ENCODE data around the gene FOXP1.
A peak's percentile ranks its signal among the peaks of the same experiment; 100 is the strongest.

Gene FOXP1

DNA sequence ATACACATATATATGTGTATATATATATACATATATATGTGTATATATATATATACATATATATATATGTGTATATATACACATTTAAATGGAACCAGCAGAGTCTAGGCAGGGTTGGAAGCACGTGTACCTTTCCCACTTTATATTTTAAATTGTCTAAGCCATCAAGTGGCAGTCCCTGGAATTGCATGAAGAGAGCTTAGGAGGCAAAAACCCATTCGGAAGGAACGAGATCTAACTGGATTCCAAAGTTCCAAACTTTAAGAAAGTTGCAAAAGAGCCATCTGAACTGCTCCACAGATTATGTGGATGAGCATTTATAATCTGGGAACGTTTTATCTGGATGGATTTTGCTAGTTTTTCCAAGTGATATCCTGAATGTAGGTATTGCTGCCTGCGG is 186.5 kb downstream of the FOXP1 start:
- peak; percentile 46 for DNase-seq (ENCODE audit: low read depth)
- TF ChIP-seq, protein P1, sequence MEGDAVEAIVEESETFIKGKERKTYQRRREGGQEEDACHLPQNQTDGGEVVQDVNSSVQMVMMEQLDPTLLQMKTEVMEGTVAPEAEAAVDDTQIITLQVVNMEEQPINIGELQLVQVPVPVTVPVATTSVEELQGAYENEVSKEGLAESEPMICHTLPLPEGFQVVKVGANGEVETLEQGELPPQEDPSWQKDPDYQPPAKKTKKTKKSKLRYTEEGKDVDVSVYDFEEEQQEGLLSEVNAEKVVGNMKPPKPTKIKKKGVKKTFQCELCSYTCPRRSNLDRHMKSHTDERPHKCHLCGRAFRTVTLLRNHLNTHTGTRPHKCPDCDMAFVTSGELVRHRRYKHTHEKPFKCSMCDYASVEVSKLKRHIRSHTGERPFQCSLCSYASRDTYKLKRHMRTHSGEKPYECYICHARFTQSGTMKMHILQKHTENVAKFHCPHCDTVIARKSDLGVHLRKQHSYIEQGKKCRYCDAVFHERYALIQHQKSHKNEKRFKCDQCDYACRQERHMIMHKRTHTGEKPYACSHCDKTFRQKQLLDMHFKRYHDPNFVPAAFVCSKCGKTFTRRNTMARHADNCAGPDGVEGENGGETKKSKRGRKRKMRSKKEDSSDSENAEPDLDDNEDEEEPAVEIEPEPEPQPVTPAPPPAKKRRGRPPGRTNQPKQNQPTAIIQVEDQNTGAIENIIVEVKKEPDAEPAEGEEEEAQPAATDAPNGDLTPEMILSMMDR (IDR thresholded peaks at IDR 0.05; ENCODE audit: insufficient read depth, low read depth, low read length, missing control alignments) = peak; percentile 71
- H3K4me3 ChIP-seq (ENCODE audit: low read length) = no peak overlapping the region

DNA sequence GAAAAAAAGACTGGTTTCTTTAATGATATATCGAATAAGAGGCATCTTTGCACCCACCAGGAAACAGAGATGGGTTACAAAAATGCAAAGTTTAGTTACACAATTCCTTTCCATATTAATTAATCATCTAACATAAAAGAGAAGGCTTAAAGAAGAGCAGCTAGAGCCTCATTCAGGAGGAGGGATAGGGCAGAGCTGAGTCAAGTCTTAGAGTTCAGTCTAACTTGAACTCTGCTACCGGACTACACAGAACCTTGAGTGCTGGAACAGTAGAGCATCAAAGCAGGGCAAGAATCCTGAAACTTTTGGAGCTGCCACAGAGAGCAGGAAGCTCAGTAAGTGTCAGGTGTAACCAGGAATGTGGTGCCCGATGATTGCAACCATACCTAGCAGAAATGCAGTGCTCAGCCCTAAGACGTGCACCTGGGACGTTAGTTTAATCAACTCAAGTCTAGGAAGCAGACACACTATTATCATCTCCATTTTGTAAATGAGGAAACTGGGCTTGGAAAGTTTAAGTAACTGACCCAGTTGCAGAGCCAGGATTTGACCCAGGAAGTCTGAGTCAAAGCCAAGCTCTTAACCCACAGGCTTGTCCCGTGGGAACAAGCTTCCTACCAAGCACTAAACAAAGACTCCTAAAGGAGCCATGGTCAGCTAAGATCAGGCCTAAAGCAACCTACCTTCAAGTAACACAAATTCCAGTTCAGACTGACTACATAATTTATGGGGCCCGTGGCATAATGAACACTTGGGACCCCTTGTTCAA is 187.4 kb downstream of the FOXP1 start:
- H3K4me3 ChIP-seq (ENCODE audit: low read length) = no peak overlapping the region
- TF ChIP-seq, protein P1 (IDR thresholded peaks at IDR 0.05; ENCODE audit: insufficient read depth, low read depth, low read length, missing control alignments) = no peak
- peak; percentile 51 for DNase-seq (ENCODE audit: low read depth)

DNA sequence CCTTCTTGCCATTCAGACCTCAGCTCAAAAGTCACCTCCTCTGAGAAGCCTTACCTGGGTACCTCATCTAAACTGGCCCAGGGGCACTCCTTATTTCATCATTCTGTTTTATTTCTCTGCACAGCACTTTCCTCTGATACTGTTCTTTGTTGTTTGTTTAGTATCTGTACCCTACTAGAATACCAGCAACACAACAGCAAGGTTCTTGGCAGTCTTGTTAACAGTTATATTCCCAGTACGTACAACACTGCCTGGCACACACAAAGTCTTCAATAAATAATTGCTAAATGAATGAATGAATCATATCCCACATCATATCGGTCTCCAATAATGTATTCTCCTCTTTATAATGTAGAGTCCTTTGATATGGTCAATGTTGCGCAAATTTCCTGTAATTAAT is 188.1 kb downstream of the FOXP1 start:
- H3K4me3 ChIP-seq (ENCODE audit: low read length) = no peak overlapping the region
- TF ChIP-seq, protein P1 (IDR thresholded peaks at IDR 0.05; ENCODE audit: insufficient read depth, low read depth, low read length, missing control alignments) = no peak
- DNase-seq (ENCODE audit: low read depth) = no peak

DNA sequence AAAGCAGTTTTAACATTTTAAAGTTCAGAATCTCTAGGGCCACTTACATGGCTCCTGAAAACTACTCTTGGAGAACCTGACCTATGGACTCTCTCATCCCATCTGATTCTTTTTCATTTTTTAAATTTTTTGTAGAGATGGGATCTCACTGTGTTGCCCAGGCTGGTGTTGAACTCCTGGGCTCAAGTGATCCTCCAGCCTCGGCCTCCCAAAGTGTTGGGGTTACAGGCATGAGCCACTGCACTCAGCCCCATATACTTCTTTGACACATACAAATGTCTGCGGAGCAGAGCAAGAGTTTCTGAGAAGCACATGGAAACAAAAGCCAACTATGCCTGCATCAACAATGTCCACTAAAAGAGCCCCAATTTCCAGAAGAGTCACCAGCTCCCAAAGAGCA is 189.8 kb downstream of the FOXP1 start:
- no peak overlapping the region for H3K4me3 ChIP-seq (ENCODE audit: low read length)
- TF ChIP-seq, protein P1 (IDR thresholded peaks at IDR 0.05; ENCODE audit: insufficient read depth, low read depth, low read length, missing control alignments) = no peak
- DNase-seq (ENCODE audit: low read depth) = no peak

DNA sequence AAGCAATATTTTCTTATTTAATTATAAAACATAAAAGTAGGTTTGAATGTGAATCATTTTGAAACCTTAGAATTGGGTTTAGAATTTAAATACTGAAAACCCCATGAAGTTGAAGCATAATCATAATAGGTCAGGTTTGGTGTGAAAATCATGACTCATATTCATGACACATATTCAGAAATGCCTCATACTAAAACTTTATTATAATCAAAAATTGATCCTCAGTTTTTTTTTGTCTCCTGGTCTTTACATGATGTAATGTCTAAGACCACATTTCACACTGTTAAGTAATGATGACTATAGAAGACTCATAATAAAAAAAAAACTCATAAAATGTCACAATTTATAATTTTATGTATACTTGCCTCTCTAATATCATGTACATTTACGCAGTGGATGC is 190.4 kb downstream of the FOXP1 start:
- peak; percentile 65 for DNase-seq (ENCODE audit: low read depth)
- no peak overlapping the region for H3K4me3 ChIP-seq (ENCODE audit: low read length)
- TF ChIP-seq, protein P1 (IDR thresholded peaks at IDR 0.05; ENCODE audit: insufficient read depth, low read depth, low read length, missing control alignments) = no peak

DNA sequence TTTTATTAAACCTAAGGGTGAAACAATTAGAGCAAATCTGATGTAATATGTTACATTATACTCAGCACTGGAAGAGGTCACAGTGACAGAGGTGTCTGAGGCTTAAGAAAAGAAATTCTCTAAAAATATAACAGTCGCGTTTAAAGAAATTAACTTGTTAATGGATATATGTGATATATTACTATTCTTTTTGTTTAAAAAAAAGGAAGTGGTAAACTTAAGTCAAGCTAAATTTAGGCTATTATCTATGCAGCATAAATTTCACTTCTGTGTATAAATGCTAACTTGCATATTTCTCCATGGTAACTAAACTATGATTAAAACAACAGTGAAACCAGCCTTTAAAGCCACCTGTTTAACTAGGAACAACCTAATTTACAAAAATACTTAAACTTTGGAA is 191.3 kb downstream of the FOXP1 start:
- TF ChIP-seq, protein P1 (IDR thresholded peaks at IDR 0.05; ENCODE audit: insufficient read depth, low read depth, low read length, missing control alignments) = no peak
- no peak overlapping the region for H3K4me3 ChIP-seq (ENCODE audit: low read length)
- no peak for DNase-seq (ENCODE audit: low read depth)

DNA sequence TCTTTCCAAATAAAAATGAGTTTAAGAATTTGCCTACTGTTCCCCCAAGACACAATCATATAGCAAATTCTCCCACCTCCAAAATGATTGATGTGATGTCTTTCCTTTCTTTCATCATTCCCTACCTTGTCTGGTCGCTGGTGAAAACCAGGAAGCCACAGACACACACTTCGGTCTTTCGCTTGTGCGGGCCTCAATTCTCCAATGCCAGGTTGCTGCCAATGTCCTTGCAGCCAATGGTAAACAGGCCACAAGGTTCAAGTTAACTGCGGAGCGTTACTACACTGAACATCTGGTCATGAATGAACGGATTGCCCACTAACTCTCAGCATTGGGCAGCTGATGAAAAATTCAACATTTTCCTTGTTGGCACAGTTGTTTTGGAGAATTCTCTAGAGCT is 192.2 kb downstream of the FOXP1 start:
- H3K4me3 ChIP-seq (ENCODE audit: low read length) = no peak overlapping the region
- TF ChIP-seq, protein P1 (IDR thresholded peaks at IDR 0.05; ENCODE audit: insufficient read depth, low read depth, low read length, missing control alignments) = no peak
- DNase-seq (ENCODE audit: low read depth) = no peak

All from epithelial cell of esophagus (primary cell).